Right cardiac atrium (tissue), 5 donors: ENCODE measurements around the gene RNF175. TPM values are rescaled to one million over a fixed set of nuclear protein-coding genes. Genes with fewer than 3 reads are reported as not detected.
A peak's percentile ranks its signal among the peaks of the same experiment; 100 is the strongest.
"Not testable (repeated sequence)": the region's sequence is repeated elsewhere in the genome, so short reads cannot be mapped to it uniquely, and the experiment has no call there.

ENCODE experiments used
- ATAC-seq, 2 donors: fragments of 200-7000 bp; cut with Tn5 transposase; one replicate each; pipeline versions ENCODE4 v1.8.0 to v1.9.1; 2020; ENCODE audit warnings: moderate library complexity in 2 of 2, mild to moderate bottlenecking in 1 of 2
- DNase-seq, 3 donors: peaks; one replicate each; pipeline ENCODE4 v3.0.0-alpha.2; 2020
- H3K27ac ChIP-seq: one replicate; pipeline ENCODE4 v1.5.1; 2013; ENCODE audit warnings: mild to moderate bottlenecking, low read length, control low read depth, moderate library complexity
- H3K27me3 ChIP-seq: one replicate; pipeline ENCODE4 v1.6.1; 2013; ENCODE audit not compliant: control insufficient read depth, insufficient read depth
- H3K4me1 ChIP-seq: one replicate; pipeline ENCODE4 v1.6.1; 2013; ENCODE audit warnings: low read length; ENCODE audit not compliant: control insufficient read depth, insufficient read depth
- H3K4me3 ChIP-seq: one replicate; pipeline ENCODE4 v1.5.1; 2013; ENCODE audit warnings: low read length, control low read depth
- H3K9me3 ChIP-seq: one replicate; pipeline ENCODE4 v1.6.1; 2013; ENCODE audit warnings: low read length; ENCODE audit not compliant: control insufficient read depth
- whole genome bisulfite sequencing: extraction: QIAGEN DNeasy Blood & Tissue Kit; methylation state at CpG from one replicate; pipeline ENCODE4 v1.1.7; 2013; 5-methylcytosine and 5-hydroxymethylcytosine counted together
- intact Hi-C, 4 donors: fragments of 100-400 bp; cut with DNase I; formaldehyde crosslinking; loops; one replicate each; pipeline versions ENCODE4 v1.11.0 to v1.14.0; 2022 to 2023
- polyA plus RNA-seq: library from polyadenylated mRNA; stranded (reverse); fragments of 200-250 nt; gene quantifications from one replicate; pipeline ENCODE4 v1.2.3, GENCODE V29; 2013
- total RNA-seq, 4 donors: library from RNA; stranded (reverse); fragmentation: NEBNext Ultra II Directional; extraction: Animal tissue kit (Norgen Biotek cat#: 25700); gene quantifications; one replicate each; pipeline ENCODE4 v1.2.1, GENCODE V29; 2021
- donor health status: healthy with polysubstance abuse.
- donor health status: DM: no; HTN: yes; CAD: no.
- donor health status: DM: no; HTN: no; CAD: no.
- donor health status: DM: no; HTN: yes; CAD: no; lungs with severe emphysema.
- donor health status: DM: yes; HTN: yes; CAD: no.

Gene RNF175
- total and polyA plus RNA-seq, 5 donors: 3.3 to 10.6 (median 9.1) TPM

GRCh38 chr4:153676984-153677383, 82.8 kb downstream of the RNF175 start:
- peaks cover 3% of the 10 kb centered on the region for H3K9me3 ChIP-seq
- H3K4me3 ChIP-seq: no peak overlapping the region
- no peak overlapping the region for H3K27ac ChIP-seq
- intact Hi-C loops: no loop called here
- no peaks in the 10 kb centered on the region for H3K4me1 ChIP-seq
- WGBS: 36% methylated on average over 1 of the region's 1 CpG
- ATAC-seq (peak; percentile 26 to 29), DNase-seq (no peak)
- no peaks in the 10 kb centered on the region for H3K27me3 ChIP-seq

DNA sequence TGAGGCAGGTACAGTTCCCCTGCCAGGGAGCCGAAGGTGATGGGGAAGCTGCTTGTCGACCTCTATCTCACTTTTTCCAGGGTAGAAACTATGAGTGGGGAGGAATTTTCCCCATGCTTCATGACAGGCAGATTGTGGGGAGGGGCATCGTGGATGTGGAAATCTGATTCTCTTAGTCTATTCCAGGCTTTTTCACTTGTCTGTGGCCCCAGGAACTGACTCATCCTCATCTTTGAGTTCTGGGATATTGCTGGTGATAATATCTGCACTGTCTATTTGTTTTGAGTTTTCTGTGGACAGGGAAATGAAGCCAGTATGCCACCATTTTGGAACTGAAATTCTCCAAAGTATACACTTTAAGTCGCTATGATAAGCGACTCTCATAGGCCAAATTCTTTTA, 83.3 kb downstream of the RNF175 start:
- ATAC-seq (no peak), DNase-seq (no peak)
- Histone ChIP-seq H3K27me3 (no peaks in the 10 kb centered on the region), H3K4me3 (no peak overlapping the region), H3K4me1 (no peaks in the 10 kb centered on the region), H3K27ac (no peak overlapping the region), H3K9me3 (peaks cover 3% of the 10 kb centered on the region)
- WGBS: 82% methylated on average over 5 of the region's 5 CpGs
- intact Hi-C loops: no loop called here

- ATAC-seq: no peak
- WGBS: 44% methylated on average over 3 of the region's 3 CpGs
- no peak overlapping the region for H3K4me3 ChIP-seq
- H3K27ac ChIP-seq: no peak overlapping the region
- intact Hi-C loops: no loop called here
- H3K9me3 ChIP-seq: no peaks in the 10 kb centered on the region
- no peak for DNase-seq
- no peaks in the 10 kb centered on the region for H3K4me1 ChIP-seq
- no peaks in the 10 kb centered on the region for H3K27me3 ChIP-seq
These were observed 90.0 kb downstream of the RNF175 start for GRCh38 chr4:153669838-153670237.

DNA sequence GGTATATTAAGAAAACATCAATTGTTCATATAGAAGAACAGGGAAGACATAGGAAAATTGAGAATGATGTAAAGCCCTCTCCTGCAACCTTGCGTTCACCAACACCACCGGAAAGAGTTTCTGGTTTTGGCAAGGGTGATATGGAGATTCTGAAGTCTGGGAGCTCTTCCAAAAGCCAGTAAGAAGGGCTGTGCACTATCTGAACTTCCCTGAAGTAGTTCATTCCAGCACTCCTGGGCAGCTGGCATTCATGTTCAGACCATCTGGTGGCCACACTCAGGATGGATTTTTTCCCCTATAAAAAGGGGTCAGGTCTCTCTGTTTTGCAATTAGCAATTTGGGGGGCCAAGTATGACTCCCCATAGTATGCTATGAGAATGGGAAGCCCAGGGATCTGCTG, 91.2 kb downstream of the RNF175 start:
- WGBS: 63% methylated on average over 2 of the region's 2 CpGs

GRCh38 chr4:153666505-153666904, 93.3 kb downstream of the RNF175 start:
- H3K4me3 ChIP-seq, H3K4me1 ChIP-seq, H3K27me3 ChIP-seq, DNase-seq, ATAC-seq, H3K9me3 ChIP-seq, intact Hi-C loops, H3K27ac ChIP-seq: not testable (repeated sequence)
- WGBS: 45% methylated on average over 1 of the region's 1 CpG

More for the DNA sequence above, 91.2 kb downstream of the RNF175 start:
- Histone ChIP-seq H3K9me3 (no peaks in the 10 kb centered on the region), H3K27ac (no peak overlapping the region), H3K4me3 (no peak overlapping the region), H3K27me3 (no peaks in the 10 kb centered on the region), H3K4me1 (no peaks in the 10 kb centered on the region)
- no peak for DNase-seq
- no peak for ATAC-seq
- intact Hi-C loops: no loop called here

- no peaks in the 10 kb centered on the region for H3K27me3 ChIP-seq
- WGBS: 81% methylated on average over 1 of the region's 1 CpG
- intact Hi-C loops: no loop called here
- DNase-seq (no peak), ATAC-seq (no peak)
- H3K27ac ChIP-seq: no peak overlapping the region
- no peaks in the 10 kb centered on the region for H3K4me1 ChIP-seq
- no peaks in the 10 kb centered on the region for H3K9me3 ChIP-seq
- no peak overlapping the region for H3K4me3 ChIP-seq
These were observed 96.2 kb downstream of the RNF175 start for GRCh38 chr4:153663667-153664066.

GRCh38 chr4:153661908-153662307, 97.9 kb downstream of the RNF175 start:
- Histone ChIP-seq H3K9me3 (no peaks in the 10 kb centered on the region), H3K27me3 (no peaks in the 10 kb centered on the region), H3K4me3 (no peak overlapping the region), H3K27ac (no peak overlapping the region), H3K4me1 (no peaks in the 10 kb centered on the region)
- intact Hi-C loops: no loop called here
- ATAC-seq (no peak), DNase-seq (no peak)
- 96% methylated on average over 1 of the region's 1 CpG for WGBS

DNA sequence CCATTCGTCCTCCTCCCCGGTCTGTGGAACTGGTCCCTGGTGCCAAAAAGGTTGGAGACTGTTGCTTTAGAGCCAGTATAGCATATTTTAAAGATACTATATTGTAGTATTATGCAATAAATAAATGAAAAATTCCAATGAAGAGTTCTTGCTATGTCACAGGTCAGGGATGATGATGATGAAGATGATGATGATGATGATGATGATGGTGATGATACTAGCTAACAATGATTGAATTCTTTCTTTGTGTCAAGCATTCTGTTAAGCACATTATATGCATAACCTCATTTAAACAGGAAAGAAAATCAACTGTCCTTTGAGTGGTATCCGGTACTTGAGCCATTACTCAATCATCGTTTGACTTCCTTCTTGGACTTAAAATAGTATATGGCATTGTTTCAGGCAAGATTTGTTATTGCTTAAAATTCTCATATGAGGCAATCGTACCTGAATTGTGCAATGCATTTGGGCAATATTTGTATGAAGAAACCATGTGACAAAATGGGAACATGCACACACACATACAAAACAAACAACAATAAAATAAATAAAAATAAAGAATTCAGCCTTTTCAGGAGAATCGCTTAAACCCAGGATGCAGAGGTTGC, 98.5 kb downstream of the RNF175 start:
- ATAC-seq (peak; percentile 51 to 65), DNase-seq (no peak)
- no peaks in the 10 kb centered on the region for H3K4me1 ChIP-seq
- H3K27me3 ChIP-seq: no peaks in the 10 kb centered on the region
- 53% methylated on average over 6 of the region's 6 CpGs for WGBS
- intact Hi-C loops: no loop called here
- H3K9me3 ChIP-seq: no peaks in the 10 kb centered on the region
- no peak overlapping the region for H3K27ac ChIP-seq
- no peak overlapping the region for H3K4me3 ChIP-seq

Other genes with a start within 250 kb of the RNF175 start
- 10 to 100 TPM in 2 of 4 donors, 1 to 10 TPM in 2; 3.1 to 15.1 (median 10.2) TPM for gene TLR2, start 75.7 kb downstream of the RNF175 start, total RNA-seq
- 2.0 TPM for gene TLR2, start 75.7 kb downstream of the RNF175 start, polyA plus RNA-seq
- 1 to 10 TPM in 1 of 4 donors, under 1 TPM in 2, not detected in 1; 0.54 to 3.3 (median 0.76) TPM for gene SFRP2, start 29.1 kb upstream of the RNF175 start, total RNA-seq
- gene SFRP2, start 29.1 kb upstream of the RNF175 start, polyA plus RNA-seq: 1.5 TPM